OCI-LY7 (cell line): ENCODE data around the gene FMN2.

Source experiments
- EZH2phosphoT487 ChIP-seq: fragments of 200-600 bp; sonication (generic); IDR thresholded peaks from 2 replicates; pipeline ENCODE4 v1.6.1; 2018; ENCODE audit warnings: low read depth, borderline replicate concordance, mild to moderate bottlenecking, mixed run types, antibody characterized with exemption, low read length, moderate library complexity, mixed read lengths
- TF ChIP-seq, protein P1 (sequence below): fragments of 200-600 bp; sonication (generic); conservative IDR thresholded peaks from 2 replicates; pipeline ENCODE4 v1.5.1; 2014; ENCODE audit warnings: mild to moderate bottlenecking, antibody characterized with exemption, low read length, moderate library complexity, mixed read lengths

- TF ChIP-seq, protein P1, sequence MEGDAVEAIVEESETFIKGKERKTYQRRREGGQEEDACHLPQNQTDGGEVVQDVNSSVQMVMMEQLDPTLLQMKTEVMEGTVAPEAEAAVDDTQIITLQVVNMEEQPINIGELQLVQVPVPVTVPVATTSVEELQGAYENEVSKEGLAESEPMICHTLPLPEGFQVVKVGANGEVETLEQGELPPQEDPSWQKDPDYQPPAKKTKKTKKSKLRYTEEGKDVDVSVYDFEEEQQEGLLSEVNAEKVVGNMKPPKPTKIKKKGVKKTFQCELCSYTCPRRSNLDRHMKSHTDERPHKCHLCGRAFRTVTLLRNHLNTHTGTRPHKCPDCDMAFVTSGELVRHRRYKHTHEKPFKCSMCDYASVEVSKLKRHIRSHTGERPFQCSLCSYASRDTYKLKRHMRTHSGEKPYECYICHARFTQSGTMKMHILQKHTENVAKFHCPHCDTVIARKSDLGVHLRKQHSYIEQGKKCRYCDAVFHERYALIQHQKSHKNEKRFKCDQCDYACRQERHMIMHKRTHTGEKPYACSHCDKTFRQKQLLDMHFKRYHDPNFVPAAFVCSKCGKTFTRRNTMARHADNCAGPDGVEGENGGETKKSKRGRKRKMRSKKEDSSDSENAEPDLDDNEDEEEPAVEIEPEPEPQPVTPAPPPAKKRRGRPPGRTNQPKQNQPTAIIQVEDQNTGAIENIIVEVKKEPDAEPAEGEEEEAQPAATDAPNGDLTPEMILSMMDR = no peak
- no peak for TF ChIP-seq EZH2phosphoT487
Measured at GRCh38 chr1:240395336-240395735, 303.7 kb downstream of the FMN2 start.
